MG63 (cell line): ENCODE data around the gene LIN37. TPM values are rescaled to one million over a fixed set of nuclear protein-coding genes. Genes with fewer than 3 reads are reported as not detected.
"Not testable (repeated sequence)": the region's sequence is repeated elsewhere in the genome, so short reads cannot be mapped to it uniquely, and the experiment has no call there.

ENCODE experiments used
- DNase-seq: peaks from one replicate; pipeline ENCODE4 v3.0.0-alpha.2; 2020
- H3K27me3 ChIP-seq: fragments of 250-450 bp; sonication (Bioruptor Pico); 2 replicates; pipeline ENCODE4 v1.5.1; 2020; ENCODE audit warnings: mild to moderate bottlenecking, moderate library complexity
- H3K36me3 ChIP-seq: fragments of 250-450 bp; sonication (Bioruptor Pico); 2 replicates; pipeline ENCODE4 v1.5.1; 2020; ENCODE audit warnings: mild to moderate bottlenecking, moderate library complexity
- H3K4me3 ChIP-seq: fragments of 250-450 bp; sonication (Bioruptor Pico); 2 replicates; pipeline ENCODE4 v1.5.1; 2020; ENCODE audit warnings: mild to moderate bottlenecking, moderate library complexity
- H3K9me3 ChIP-seq: fragments of 250-450 bp; sonication (Bioruptor Pico); 2 replicates; pipeline ENCODE4 v1.5.1; 2020; ENCODE audit warnings: mild to moderate bottlenecking, moderate library complexity
- total RNA-seq: library from RNA; depleted of rRNA; stranded (reverse); fragments of >200 nt; shearing (Covaris generic); gene quantifications from 2 replicates; pipeline ENCODE4 v1.2.3, GENCODE V29; 2014; ENCODE audit warnings: low replicate concordance

LIN37 gene
- total RNA-seq, 1 experiment from 2014 or later = 4.1 TPM

- no peak for DNase-seq
- Histone ChIP-seq H3K4me3 (no peak overlapping the region), H3K27me3 (no peaks in the 10 kb centered on the region), H3K36me3 (peaks cover 39% of the 10 kb centered on the region), H3K9me3 (no peaks in the 10 kb centered on the region)
Observed at GRCh38 chr19:35754370-35755130, 6.2 kb downstream of the LIN37 start.

- no peaks in the 10 kb centered on the region for H3K27me3 ChIP-seq
- H3K36me3 ChIP-seq = peaks cover 45% of the 10 kb centered on the region
- no peaks in the 10 kb centered on the region for H3K9me3 ChIP-seq
- no peak for DNase-seq
- H3K4me3 ChIP-seq = no peak overlapping the region
Observed at GRCh38 chr19:35755131-35755549, 6.8 kb downstream of the LIN37 start.

GRCh38 chr19:35755550-35756376 is 7.4 kb downstream of the LIN37 start:
- Histone ChIP-seq H3K36me3 (peaks cover 51% of the 10 kb centered on the region), H3K27me3 (no peaks in the 10 kb centered on the region), H3K9me3 (no peaks in the 10 kb centered on the region), H3K4me3 (no peak overlapping the region)
- DNase-seq = no peak

- Histone ChIP-seq H3K27me3 (no peaks in the 10 kb centered on the region), H3K4me3 (peak within 1 kb of the TSS; percentile 93), H3K36me3 (peaks cover 53% of the 10 kb centered on the region), H3K9me3 (no peaks in the 10 kb centered on the region)
- DNase-seq = peak; percentile 53
Observed at GRCh38 chr19:35756377-35757230, 8.2 kb downstream of the LIN37 start, which contains the start of gene HSPB6. Gene HSPB6 (minus strand): TSS chr19:35757029. CDS start chr19:35757008, 21 bp downstream.

GRCh38 chr19:35757231-35757748 is 8.9 kb downstream of the LIN37 start:
- peak; percentile 99 for DNase-seq
- peaks cover 55% of the 10 kb centered on the region for H3K36me3 ChIP-seq
- no peaks in the 10 kb centered on the region for H3K27me3 ChIP-seq
- no peaks in the 10 kb centered on the region for H3K9me3 ChIP-seq
- H3K4me3 ChIP-seq = peak overlapping the region; percentile 93

DNA sequence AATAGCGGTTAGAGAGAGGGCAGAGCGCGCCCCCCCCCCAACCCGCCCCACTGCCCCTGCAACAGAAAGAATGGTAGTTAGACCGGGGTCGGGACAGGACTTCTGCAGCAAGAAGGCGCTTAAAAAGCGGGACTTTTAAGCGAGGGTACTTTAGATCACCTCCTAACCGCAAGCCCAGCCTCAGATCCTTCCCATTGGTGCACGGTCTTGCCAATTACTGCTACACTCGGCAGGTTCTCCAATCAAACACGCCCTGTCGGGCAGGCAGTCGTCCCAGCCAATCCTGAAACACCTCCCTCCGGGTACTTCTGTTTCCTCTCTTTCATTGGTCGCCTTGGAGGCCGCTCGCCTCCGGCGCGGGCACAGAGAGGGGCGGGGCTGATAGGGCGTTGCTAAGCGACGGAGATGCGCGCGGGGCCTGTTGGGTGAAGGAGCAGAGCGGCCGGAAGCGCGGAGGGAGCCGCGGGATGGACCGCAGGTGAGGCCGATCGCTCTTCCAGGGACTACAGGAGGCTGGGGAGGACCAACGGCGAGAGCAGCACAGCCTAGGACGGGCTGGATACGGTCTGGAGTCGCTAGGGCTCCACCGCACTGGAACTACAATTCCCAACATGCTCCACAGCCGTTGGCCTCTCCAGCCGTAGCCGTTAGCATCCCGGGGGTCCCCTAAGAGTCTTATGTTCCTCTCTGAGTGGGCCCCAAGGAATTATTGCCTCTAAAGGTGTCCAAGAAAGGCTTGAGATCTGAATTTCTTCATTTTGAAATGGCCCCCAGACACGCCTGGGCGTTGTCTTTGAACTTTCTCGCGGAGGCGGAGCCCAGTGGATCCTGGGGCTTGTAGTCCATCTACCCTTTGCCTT is 9.6 kb downstream of the LIN37 start, which contains the start of gene PROSER3:
Gene PROSER3, plus strand, starts transcription at position 428 of the 860 bp plus-strand sequence. Its CDS starts 40 bp downstream, at position 468.
- DNase-seq = peak; percentile 100
- Histone ChIP-seq H3K36me3 (peaks cover 50% of the 10 kb centered on the region), H3K4me3 (peak within 1 kb of the TSS; percentile 93), H3K27me3 (no peaks in the 10 kb centered on the region), H3K9me3 (no peaks in the 10 kb centered on the region)

GRCh38 chr19:35759697-35760096 is 11.3 kb downstream of the LIN37 start:
- no peak for DNase-seq
- H3K4me3 ChIP-seq = no peak overlapping the region; the same call in 1 of the 2 replicates

GRCh38 chr19:35760711-35761349 is 12.5 kb downstream of the LIN37 start:
- H3K27me3 ChIP-seq = no peaks in the 10 kb centered on the region
- peaks cover 55% of the 10 kb centered on the region for H3K36me3 ChIP-seq
- no peak overlapping the region for H3K4me3 ChIP-seq
- H3K9me3 ChIP-seq = no peaks in the 10 kb centered on the region
- DNase-seq = peak; percentile 19

More at GRCh38 chr19:35759697-35760096, 11.3 kb downstream of the LIN37 start:
- no peaks in the 10 kb centered on the region for H3K27me3 ChIP-seq
- no peaks in the 10 kb centered on the region for H3K9me3 ChIP-seq
- H3K36me3 ChIP-seq = peaks cover 45% of the 10 kb centered on the region

- Histone ChIP-seq H3K36me3 (peaks cover 60% of the 10 kb centered on the region), H3K9me3 (no peaks in the 10 kb centered on the region), H3K27me3 (no peaks in the 10 kb centered on the region), H3K4me3 (no peak overlapping the region)
- DNase-seq = no peak
Observed at GRCh38 chr19:35764432-35765315, 16.3 kb downstream of the LIN37 start.

DNA sequence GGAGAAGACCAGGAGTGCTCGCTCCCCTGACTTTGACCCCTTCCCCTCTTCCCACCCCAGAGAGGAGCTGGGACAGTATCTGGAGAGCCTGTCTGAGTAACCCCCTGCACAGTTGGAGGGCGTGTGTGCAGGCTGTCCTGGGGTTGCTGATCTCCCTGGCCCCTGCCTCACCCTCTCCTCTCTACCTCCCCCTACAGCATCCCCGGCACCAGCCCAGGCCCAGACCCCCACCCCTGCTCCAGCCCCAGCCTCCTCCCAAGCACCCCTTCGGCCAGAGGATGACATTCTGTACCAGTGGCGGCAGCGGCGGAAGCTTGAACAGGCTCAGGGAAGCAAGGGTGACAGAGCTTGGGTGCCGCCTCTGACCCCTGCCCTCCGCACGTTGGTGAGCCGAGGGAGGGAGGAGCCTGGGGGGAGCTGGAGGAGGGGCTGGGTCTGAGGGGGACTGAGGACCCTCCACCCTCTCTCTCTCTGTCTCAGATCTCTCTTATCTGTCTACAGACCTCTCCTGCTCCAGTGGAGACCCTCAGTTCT is 18.3 kb downstream of the LIN37 start:
- H3K9me3 ChIP-seq = no peaks in the 10 kb centered on the region
- H3K27me3 ChIP-seq = no peaks in the 10 kb centered on the region
- H3K36me3 ChIP-seq = peaks cover 44% of the 10 kb centered on the region
- no peak for DNase-seq
- no peak overlapping the region for H3K4me3 ChIP-seq

DNA sequence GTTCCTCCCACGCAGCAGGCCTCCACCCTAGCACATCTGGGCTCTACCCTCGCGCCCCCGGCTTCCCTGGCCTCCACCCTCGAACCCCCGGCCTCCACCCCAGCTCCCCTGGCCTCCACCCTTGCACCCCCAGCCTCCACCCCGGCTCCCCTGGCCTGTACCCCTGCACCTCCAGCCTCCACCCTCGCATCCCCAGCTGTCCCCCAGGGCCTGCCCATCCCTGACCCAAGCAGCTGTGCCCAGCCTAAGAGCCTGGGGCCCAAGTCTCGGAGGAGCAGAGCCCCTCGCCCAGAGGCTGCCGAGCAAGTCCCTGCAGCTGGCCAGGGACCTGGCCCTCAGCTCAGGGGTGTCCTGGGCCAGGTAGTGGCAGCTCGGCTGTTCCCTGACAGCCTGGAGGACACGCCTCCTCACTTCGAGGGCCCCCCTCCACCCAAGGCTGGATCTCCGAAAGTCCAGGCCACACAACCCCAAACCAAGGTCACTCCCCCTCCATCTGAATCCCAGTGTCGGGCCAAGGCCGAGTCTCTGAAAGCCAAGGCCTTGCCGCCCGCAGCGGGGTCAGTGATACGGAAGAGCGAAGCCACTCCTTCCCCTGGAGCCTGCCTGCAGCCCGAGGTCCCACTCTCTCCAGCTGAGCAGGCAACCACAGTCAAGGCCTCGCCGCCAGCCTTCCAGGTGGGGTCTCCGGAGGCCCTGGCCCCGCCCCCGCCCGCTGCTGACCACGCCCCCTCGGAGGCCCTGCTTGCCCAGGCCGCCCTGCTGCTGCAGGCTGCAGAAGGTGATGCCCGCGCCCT is 19.1 kb downstream of the LIN37 start:
- peaks cover 37% of the 10 kb centered on the region for H3K36me3 ChIP-seq
- no peaks in the 10 kb centered on the region for H3K9me3 ChIP-seq
- DNase-seq = no peak
- H3K27me3 ChIP-seq = no peaks in the 10 kb centered on the region
- no peak overlapping the region for H3K4me3 ChIP-seq

DNA sequence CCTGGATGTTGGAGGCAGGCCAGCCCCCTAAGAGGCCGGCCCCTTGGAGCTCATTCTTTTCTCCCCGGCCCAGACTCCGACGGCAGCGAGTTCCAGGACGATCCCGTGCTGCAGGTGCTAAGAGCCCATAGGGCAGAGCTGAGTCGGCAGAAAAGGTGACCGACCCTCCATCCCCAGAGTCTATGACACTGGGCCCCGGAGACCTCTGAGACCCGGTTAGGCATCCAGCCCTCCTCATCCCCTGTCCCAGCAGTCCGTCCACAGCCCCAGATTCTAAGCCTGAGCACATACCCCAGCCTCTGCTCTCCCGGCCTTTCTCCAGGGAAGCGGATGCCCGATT is 19.7 kb downstream of the LIN37 start:
- Histone ChIP-seq H3K36me3 (peaks cover 37% of the 10 kb centered on the region), H3K4me3 (no peak overlapping the region), H3K27me3 (no peaks in the 10 kb centered on the region), H3K9me3 (no peaks in the 10 kb centered on the region)
- DNase-seq = no peak

- H3K4me3 ChIP-seq, DNase-seq, H3K27me3 ChIP-seq, H3K9me3 ChIP-seq: not testable (repeated sequence)
- peaks cover 18% of the 10 kb centered on the region for H3K36me3 ChIP-seq
Observed at GRCh38 chr19:35772362-35772761, 24.0 kb downstream of the LIN37 start.
